Measurements from ENCODE around the gene TADA2B. TPM values are rescaled to one million over a fixed set of nuclear protein-coding genes. Genes with fewer than 3 reads are reported as not detected.

The TADA2B gene
- total RNA-seq, 1 donor from 2014 or later, result 23.2 TPM

- ATAC-seq, result no peak
- H3K27me3 ChIP-seq, result no peaks in the 10 kb centered on the region
- DNase-seq, result no peak
- H3K4me1 ChIP-seq, result no peaks in the 10 kb centered on the region
- no peak for TF ChIP-seq CTCF (IDR thresholded peaks at IDR 0.05)
- no peaks in the 10 kb centered on the region for H3K9me3 ChIP-seq
- peaks cover 64% of the 10 kb centered on the region for H3K36me3 ChIP-seq
- H3K27ac ChIP-seq, result no peak overlapping the region
- no peak overlapping the region for H3K4me3 ChIP-seq
- intact Hi-C loops (cut with DNase I), result no loop called here
Measured at GRCh38 chr4:7027913-7028312, 15.3 kb upstream of the TADA2B start.

- Histone ChIP-seq H3K4me3 (no peak overlapping the region), H3K36me3 (peaks cover 58% of the 10 kb centered on the region), H3K27me3 (no peaks in the 10 kb centered on the region), H3K4me1 (no peaks in the 10 kb centered on the region), H3K27ac (no peak overlapping the region), H3K9me3 (no peaks in the 10 kb centered on the region)
- intact Hi-C loops (cut with DNase I), result no loop called here
- DNase-seq, result no peak
- ATAC-seq, result no peak
- no peak for TF ChIP-seq CTCF (IDR thresholded peaks at IDR 0.05)
Measured at GRCh38 chr4:7029212-7029611, 14.0 kb upstream of the TADA2B start.

DNA sequence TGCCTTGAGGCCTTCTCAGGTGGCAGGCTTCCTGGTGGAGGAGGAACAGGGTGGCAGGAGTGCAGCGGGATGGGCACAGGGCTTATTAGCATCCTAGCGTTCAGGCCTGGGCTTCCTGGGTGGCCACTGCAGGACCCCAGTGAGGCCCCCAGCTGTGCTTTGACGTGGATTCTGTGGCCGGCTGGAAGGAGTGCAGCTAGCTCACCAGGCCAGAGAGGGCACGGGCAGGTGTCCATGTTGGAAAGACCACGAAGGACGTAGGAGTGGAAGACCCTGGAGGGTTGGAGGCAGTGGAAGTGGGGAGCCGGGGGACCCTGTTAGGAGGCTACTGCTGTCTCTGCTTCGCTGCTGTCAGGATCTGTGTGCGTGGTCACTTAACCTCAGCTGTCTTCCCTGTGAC, 13.3 kb upstream of the TADA2B start:
- ATAC-seq, result no peak
- H3K27ac ChIP-seq, result no peak overlapping the region
- no peak for TF ChIP-seq CTCF (IDR thresholded peaks at IDR 0.05)
- no peaks in the 10 kb centered on the region for H3K9me3 ChIP-seq
- intact Hi-C loops (cut with DNase I), result no loop called here
- H3K27me3 ChIP-seq, result no peaks in the 10 kb centered on the region
- H3K36me3 ChIP-seq, result peaks cover 55% of the 10 kb centered on the region
- H3K4me3 ChIP-seq, result no peak overlapping the region
- no peak for DNase-seq
- no peaks in the 10 kb centered on the region for H3K4me1 ChIP-seq

DNA sequence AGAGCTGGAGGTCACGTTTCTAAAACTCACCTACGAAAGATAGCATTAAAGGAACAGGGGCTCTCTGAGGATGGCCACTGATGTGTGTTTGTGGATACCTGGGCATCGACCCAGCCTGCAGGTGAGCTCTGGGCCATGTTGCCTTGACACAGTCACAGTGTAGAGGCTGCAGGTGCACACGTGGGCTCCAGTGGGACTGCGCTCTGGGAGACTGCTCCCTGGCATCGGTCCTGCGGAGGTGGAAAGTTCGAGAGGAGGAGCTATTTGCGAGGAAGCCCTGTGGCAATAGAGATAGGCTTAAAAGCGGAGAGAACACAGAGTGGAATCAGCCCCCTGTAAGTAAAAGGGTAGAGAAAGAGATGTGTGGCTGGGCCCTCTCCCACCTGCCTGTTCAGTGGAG, 12.3 kb upstream of the TADA2B start:
- Histone ChIP-seq H3K27me3 (no peaks in the 10 kb centered on the region), H3K27ac (no peak overlapping the region), H3K36me3 (peaks cover 47% of the 10 kb centered on the region), H3K4me3 (no peak overlapping the region), H3K9me3 (no peaks in the 10 kb centered on the region), H3K4me1 (no peaks in the 10 kb centered on the region)
- intact Hi-C loops (cut with DNase I), result no loop called here
- ATAC-seq, result no peak
- DNase-seq, result no peak
- no peak for TF ChIP-seq CTCF (IDR thresholded peaks at IDR 0.05)

DNA sequence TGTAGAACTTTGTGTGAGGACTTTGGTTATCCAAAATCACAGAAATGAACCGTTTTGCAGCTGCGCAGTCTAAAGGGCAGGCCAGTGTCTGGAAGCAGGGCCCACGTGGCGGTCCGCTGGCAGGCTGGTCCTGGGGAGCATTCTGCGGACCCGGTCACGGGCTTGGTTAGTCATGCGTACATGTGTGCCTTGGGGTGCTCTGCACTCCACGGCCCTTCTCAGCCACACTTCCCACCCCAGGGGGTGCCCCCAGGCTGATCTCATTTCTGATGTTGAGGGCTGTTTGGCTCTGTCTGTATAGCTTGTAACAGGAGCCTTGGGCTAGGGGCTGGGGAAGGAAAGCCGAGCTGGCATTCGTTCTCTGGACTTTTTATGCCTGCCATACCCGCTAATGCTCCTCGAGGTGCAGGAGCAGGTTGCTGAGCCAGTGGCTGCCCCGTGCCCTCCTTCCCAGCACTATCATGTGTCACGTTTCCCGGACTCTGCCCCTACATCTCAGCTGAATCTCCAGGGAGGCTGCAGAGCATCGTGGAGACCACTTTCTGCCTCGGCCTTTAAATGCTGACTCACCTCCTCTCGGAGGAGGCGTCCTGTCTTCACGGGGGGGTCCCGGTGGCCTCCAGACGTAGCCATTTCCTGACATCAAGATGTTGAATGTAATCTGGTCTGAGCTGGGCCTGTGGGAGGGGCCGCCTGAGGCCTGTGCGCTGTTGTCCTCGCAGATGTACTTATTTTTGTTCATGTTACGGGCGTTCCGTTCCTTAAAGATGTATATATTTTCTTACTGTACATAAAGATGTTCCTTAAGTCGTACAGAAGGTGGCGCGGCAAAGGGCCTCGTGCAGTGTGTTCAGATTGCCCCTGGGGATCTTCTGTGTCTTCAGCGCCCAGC, 11.4 kb upstream of the TADA2B start:
- DNase-seq, result no peak
- Histone ChIP-seq H3K27ac (no peak overlapping the region), H3K4me3 (no peak overlapping the region), H3K9me3 (no peaks in the 10 kb centered on the region), H3K27me3 (no peaks in the 10 kb centered on the region), H3K36me3 (peaks cover 39% of the 10 kb centered on the region), H3K4me1 (no peaks in the 10 kb centered on the region)
- no peak for TF ChIP-seq CTCF (IDR thresholded peaks at IDR 0.05)
- ATAC-seq, result no peak
- intact Hi-C loops (cut with DNase I), result no loop called here
